Uterus (tissue), 2 donors: ENCODE measurements around the gene LRRC8C.

ENCODE experiments used
- POLR2A ChIP-seq, 2 donors: fragments of 450-650 bp; IDR thresholded peaks; one replicate each; pipeline ENCODE4 v1.6.1; 2016; ENCODE audit warnings: antibody characterized with exemption in 2 of 2, mild to moderate bottlenecking in 1 of 2, moderate library complexity in 1 of 2
- TF ChIP-seq, protein P1 (sequence below), 4 experiments: fragments of 200-600 bp in 2 of 4; fragments of 450-650 bp in 2 of 4; sonication (generic) in 2 of 4; IDR thresholded peaks; one replicate each; pipeline ENCODE4 v1.5.1; 2016 to 2019; ENCODE audit warnings: antibody characterized with exemption in 4 of 4, mild to moderate bottlenecking in 2 of 4, moderate library complexity in 1 of 4

- TF ChIP-seq, protein P1, sequence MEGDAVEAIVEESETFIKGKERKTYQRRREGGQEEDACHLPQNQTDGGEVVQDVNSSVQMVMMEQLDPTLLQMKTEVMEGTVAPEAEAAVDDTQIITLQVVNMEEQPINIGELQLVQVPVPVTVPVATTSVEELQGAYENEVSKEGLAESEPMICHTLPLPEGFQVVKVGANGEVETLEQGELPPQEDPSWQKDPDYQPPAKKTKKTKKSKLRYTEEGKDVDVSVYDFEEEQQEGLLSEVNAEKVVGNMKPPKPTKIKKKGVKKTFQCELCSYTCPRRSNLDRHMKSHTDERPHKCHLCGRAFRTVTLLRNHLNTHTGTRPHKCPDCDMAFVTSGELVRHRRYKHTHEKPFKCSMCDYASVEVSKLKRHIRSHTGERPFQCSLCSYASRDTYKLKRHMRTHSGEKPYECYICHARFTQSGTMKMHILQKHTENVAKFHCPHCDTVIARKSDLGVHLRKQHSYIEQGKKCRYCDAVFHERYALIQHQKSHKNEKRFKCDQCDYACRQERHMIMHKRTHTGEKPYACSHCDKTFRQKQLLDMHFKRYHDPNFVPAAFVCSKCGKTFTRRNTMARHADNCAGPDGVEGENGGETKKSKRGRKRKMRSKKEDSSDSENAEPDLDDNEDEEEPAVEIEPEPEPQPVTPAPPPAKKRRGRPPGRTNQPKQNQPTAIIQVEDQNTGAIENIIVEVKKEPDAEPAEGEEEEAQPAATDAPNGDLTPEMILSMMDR (IDR thresholded peaks at IDR 0.05), result no peak
- no peak for TF ChIP-seq POLR2A (IDR thresholded peaks at IDR 0.05)
Observed at GRCh38 chr1:89633800-89634625, 1.1 kb downstream of the LRRC8C start.
